NCI-H526 (cell line): ENCODE results near the gene THAP12.
A peak's percentile ranks its signal among the peaks of the same experiment; 100 is the strongest.
"Not testable (repeated sequence)": the region's sequence is repeated elsewhere in the genome, so short reads cannot be mapped to it uniquely, and the experiment has no call there.

Source experiments
- DNase-seq, 2 experiments: peaks; one replicate each; lab custom pipeline; 2025; lab: John Stamatoyannopoulos, UW

The THAP12 gene

GRCh38 chr11:76327756-76328388, 53.1 kb downstream of the THAP12 start:
- DNase-seq: no peak

- DNase-seq: no peak
These were observed 53.7 kb downstream of the THAP12 start for GRCh38 chr11:76327202-76327601.

- no peak for DNase-seq
These were observed 55.7 kb downstream of the THAP12 start for GRCh38 chr11:76325185-76325584.

GRCh38 chr11:76323804-76324203, 57.1 kb downstream of the THAP12 start:
- no peak for DNase-seq

- DNase-seq: not testable (repeated sequence)
These were observed 57.6 kb downstream of the THAP12 start for GRCh38 chr11:76323375-76323774.

GRCh38 chr11:76322942-76323341, 58.0 kb downstream of the THAP12 start:
- DNase-seq: no peak

GRCh38 chr11:76322540-76322939, 58.4 kb downstream of the THAP12 start:
- DNase-seq: no peak

GRCh38 chr11:76321820-76322524, 59.0 kb downstream of the THAP12 start:
- peak in 1 of 2 experiments; percentile 34 for DNase-seq

- no peak for DNase-seq
These were observed 59.6 kb downstream of the THAP12 start for GRCh38 chr11:76321340-76321739.

- no peak for DNase-seq
These were observed 60.0 kb downstream of the THAP12 start for GRCh38 chr11:76320929-76321328.

- not testable (repeated sequence) for DNase-seq
These were observed 61.1 kb downstream of the THAP12 start for GRCh38 chr11:76319798-76320197.

- DNase-seq: peak; percentile 57 to 87
These were observed 62.1 kb downstream of the THAP12 start for GRCh38 chr11:76318744-76319384.

GRCh38 chr11:76317296-76317695, 63.6 kb downstream of the THAP12 start:
- DNase-seq: no peak

- no peak for DNase-seq
These were observed 64.2 kb downstream of the THAP12 start for GRCh38 chr11:76316726-76317125.

- no peak for DNase-seq
These were observed 65.6 kb downstream of the THAP12 start for GRCh38 chr11:76315182-76315853.

GRCh38 chr11:76314741-76315090, 66.2 kb downstream of the THAP12 start:
- DNase-seq: no peak

GRCh38 chr11:76313913-76314740, 66.8 kb downstream of the THAP12 start:
- DNase-seq: no peak

GRCh38 chr11:76313271-76313670, 67.7 kb downstream of the THAP12 start:
- no peak for DNase-seq

- DNase-seq: no peak
These were observed 69.9 kb downstream of the THAP12 start for GRCh38 chr11:76310832-76311595.

GRCh38 chr11:76307978-76308747, 72.8 kb downstream of the THAP12 start:
- DNase-seq: peak in 1 of 2 experiments; percentile 21
